HUES6 (cell line): ENCODE data around the gene SLC39A9.

Source experiments
- H3K27ac ChIP-seq: 2 replicates; pipeline ENCODE4 v1.7.0; 2013; ENCODE audit warnings: low read depth, mild to moderate bottlenecking, low read length, inconsistent platforms
- H3K27me3 ChIP-seq: 2 replicates; pipeline ENCODE4 v1.6.1; 2013; ENCODE audit warnings: low read length; ENCODE audit not compliant: control insufficient read depth, insufficient read depth
- H3K36me3 ChIP-seq: 2 replicates; pipeline ENCODE4 v1.6.1; 2013; ENCODE audit warnings: low read length; ENCODE audit not compliant: control insufficient read depth, insufficient read depth
- H3K4me1 ChIP-seq: 2 replicates; pipeline ENCODE4 v1.6.1; 2013; ENCODE audit warnings: low read length; ENCODE audit not compliant: control insufficient read depth, insufficient read depth
- H3K4me3 ChIP-seq: 2 replicates; pipeline ENCODE4 v1.5.1; 2013; ENCODE audit warnings: low read depth, low read length
- H3K9ac ChIP-seq: one replicate; pipeline ENCODE4 v1.6.1; 2013; ENCODE audit warnings: mild to moderate bottlenecking, low read length
- H3K9me3 ChIP-seq: 2 replicates; pipeline ENCODE4 v1.6.1; 2013; ENCODE audit warnings: low read depth, low read length; ENCODE audit not compliant: control insufficient read depth, insufficient read depth

Gene SLC39A9

DNA sequence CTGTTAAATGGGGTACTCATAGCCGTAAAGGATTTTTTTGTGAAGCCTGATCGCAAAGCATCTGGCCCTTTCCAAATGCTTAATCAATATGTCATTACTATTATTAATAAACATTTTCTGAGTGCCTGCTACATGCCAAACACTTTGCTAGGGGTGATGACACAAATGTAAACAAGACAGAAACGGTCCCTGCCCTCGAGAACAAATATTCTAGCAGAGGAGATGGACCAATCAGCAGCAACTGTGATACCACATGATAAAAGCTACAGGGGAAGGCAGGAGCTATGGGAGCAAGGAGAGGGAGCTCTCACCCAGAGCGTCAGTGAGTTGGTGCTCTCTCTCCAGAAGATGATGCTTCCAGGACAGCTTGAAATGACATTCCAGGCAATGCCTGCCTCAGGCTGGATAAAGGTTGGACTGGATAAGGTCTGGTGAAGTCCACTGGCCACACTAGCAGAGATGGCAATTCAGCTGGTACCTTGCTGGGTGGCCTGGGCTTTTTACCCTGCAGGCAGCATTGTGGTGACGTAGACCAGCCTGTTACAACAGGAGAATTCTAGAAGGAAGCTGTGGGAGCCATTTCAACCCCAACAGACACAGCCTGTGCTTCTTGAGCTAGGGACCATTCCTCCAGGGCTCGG lies 41.5 kb upstream of the SLC39A9 start:
- H3K36me3 ChIP-seq: no peaks in the 10 kb centered on the region
- no peak overlapping the region for H3K27ac ChIP-seq
- H3K4me3 ChIP-seq: no peak overlapping the region
- H3K9me3 ChIP-seq: no peaks in the 10 kb centered on the region
- no peak overlapping the region for H3K9ac ChIP-seq
- H3K27me3 ChIP-seq: no peaks in the 10 kb centered on the region
- no peaks in the 10 kb centered on the region for H3K4me1 ChIP-seq

- Histone ChIP-seq H3K27ac (no peak overlapping the region), H3K27me3 (no peaks in the 10 kb centered on the region), H3K9ac (no peak overlapping the region), H3K9me3 (no peaks in the 10 kb centered on the region), H3K36me3 (no peaks in the 10 kb centered on the region), H3K4me3 (no peak overlapping the region), H3K4me1 (no peaks in the 10 kb centered on the region)
Observed at GRCh38 chr14:69357544-69358200, 40.8 kb upstream of the SLC39A9 start.

- H3K9ac ChIP-seq: no peak overlapping the region
- no peak overlapping the region for H3K4me3 ChIP-seq
- H3K27me3 ChIP-seq: no peaks in the 10 kb centered on the region
- no peaks in the 10 kb centered on the region for H3K9me3 ChIP-seq
- H3K4me1 ChIP-seq: no peaks in the 10 kb centered on the region
- no peaks in the 10 kb centered on the region for H3K36me3 ChIP-seq
- H3K27ac ChIP-seq: no peak overlapping the region
Observed at GRCh38 chr14:69358233-69358963, 40.1 kb upstream of the SLC39A9 start.

DNA sequence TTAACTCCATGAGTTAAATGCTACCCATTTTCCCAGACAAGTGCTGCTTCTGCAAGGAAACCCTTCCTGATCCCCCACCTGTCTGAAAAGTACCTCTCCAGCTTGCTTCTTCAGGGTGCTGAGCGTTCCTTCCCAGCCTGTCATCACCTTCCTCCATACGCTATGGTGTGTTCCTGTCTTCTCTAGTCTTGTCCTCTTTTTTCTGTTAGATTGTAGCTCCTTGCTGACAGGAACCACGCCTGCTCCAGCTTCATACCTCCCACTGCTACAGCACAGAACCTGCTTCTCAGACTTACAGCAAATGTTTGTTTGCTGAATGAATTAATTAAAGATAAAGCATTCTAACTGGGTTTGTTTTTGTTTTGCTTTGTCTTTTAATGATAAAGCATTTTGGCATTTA lies 39.5 kb upstream of the SLC39A9 start:
- Histone ChIP-seq H3K4me1 (no peaks in the 10 kb centered on the region), H3K9ac (no peak overlapping the region), H3K4me3 (no peak overlapping the region), H3K9me3 (no peaks in the 10 kb centered on the region), H3K27ac (no peak overlapping the region), H3K36me3 (no peaks in the 10 kb centered on the region), H3K27me3 (no peaks in the 10 kb centered on the region)

DNA sequence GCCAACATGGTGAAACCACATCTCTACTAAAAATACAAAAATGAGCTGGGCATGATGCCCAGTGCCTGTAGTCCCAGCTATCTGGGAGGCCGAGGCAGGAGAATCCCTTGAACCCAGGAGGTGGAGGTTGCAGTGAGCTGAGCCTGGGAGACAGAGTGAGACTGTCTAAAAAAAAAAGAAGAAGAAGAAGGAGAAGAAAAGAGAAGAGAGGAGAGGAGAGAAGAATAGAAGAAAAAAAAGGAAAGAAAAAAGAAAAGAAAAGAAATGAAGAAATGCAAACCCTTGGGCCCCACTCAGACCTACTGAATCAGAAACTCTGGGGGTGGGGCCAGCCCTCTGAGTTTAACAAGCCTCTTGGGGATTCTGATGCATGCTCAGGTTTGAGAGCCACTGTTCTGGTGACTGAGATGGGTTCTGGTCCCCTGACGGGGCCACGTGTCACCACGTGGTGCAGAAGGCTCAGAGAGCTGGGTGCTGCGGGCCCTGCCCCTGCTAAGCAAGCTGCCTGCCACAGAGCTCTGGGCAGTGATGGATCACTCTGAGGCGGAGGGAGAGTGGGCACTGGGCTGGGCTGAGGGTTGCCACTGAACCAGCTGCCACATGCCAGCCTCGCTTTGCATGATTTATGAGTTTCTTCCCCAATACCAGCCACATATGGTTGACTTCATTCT lies 37.9 kb upstream of the SLC39A9 start:
- Histone ChIP-seq H3K27me3 (no peaks in the 10 kb centered on the region), H3K4me1 (no peaks in the 10 kb centered on the region), H3K9ac (no peak overlapping the region), H3K4me3 (no peak overlapping the region), H3K27ac (no peak overlapping the region), H3K36me3 (no peaks in the 10 kb centered on the region), H3K9me3 (no peaks in the 10 kb centered on the region)

DNA sequence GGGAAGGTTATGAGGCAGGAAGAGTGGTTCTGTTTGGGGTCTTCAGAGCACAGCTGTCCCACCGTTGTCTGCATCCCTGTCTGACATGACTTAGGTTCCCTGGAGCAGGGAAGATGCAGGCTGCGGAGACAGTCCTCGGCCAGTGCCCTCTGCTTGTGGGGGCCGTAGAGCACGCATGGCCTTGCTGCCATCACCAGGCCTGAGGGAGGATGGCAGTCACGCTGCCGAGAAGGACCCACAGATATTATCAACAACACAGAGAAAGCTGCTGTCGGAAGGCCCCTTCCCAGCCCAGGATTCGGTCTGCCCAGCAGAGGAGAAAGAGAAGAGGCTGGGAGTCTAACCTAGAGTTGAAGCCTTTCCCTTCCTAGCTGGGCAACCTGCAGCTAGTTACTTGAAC lies 35.4 kb upstream of the SLC39A9 start:
- H3K9ac ChIP-seq: no peak overlapping the region
- no peaks in the 10 kb centered on the region for H3K36me3 ChIP-seq
- H3K27ac ChIP-seq: no peak overlapping the region
- H3K27me3 ChIP-seq: no peaks in the 10 kb centered on the region
- H3K4me3 ChIP-seq: no peak overlapping the region
- H3K4me1 ChIP-seq: no peaks in the 10 kb centered on the region
- H3K9me3 ChIP-seq: no peaks in the 10 kb centered on the region

GRCh38 chr14:69363964-69364363 lies 34.5 kb upstream of the SLC39A9 start:
- no peaks in the 10 kb centered on the region for H3K4me1 ChIP-seq
- no peak overlapping the region for H3K9ac ChIP-seq
- H3K27me3 ChIP-seq: no peaks in the 10 kb centered on the region
- no peak overlapping the region for H3K4me3 ChIP-seq
- no peaks in the 10 kb centered on the region for H3K9me3 ChIP-seq
- no peak overlapping the region for H3K27ac ChIP-seq
- no peaks in the 10 kb centered on the region for H3K36me3 ChIP-seq

GRCh38 chr14:69364378-69364777 lies 34.1 kb upstream of the SLC39A9 start:
- Histone ChIP-seq H3K27ac (no peak overlapping the region), H3K27me3 (no peaks in the 10 kb centered on the region), H3K9ac (no peak overlapping the region), H3K36me3 (no peaks in the 10 kb centered on the region), H3K4me1 (no peaks in the 10 kb centered on the region), H3K4me3 (no peak overlapping the region), H3K9me3 (no peaks in the 10 kb centered on the region)

DNA sequence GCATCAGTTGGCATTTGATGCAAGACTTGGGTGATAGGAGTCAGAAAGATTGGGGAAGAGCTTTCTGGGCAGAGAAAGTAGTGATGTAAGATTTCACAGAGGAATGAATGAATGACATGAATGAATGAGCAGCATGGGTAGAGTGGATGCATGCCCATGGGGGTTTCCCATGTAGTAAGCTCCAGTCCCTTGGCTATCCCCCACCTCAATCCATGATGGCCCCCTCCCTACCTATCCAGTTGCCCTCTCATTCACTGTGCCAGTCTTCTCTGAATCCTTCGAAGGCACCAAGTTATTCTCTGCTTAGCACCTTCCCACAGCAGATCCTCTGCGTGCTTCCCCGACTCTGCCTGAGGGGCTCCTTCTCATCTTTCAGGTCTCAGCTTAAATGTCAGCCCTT lies 32.4 kb upstream of the SLC39A9 start:
- H3K4me1 ChIP-seq: no peaks in the 10 kb centered on the region

GRCh38 chr14:69366761-69367160 lies 31.7 kb upstream of the SLC39A9 start:
- H3K4me1 ChIP-seq: no peaks in the 10 kb centered on the region
- no peak overlapping the region for H3K4me3 ChIP-seq
- H3K36me3 ChIP-seq: no peaks in the 10 kb centered on the region
- no peak overlapping the region for H3K27ac ChIP-seq
- no peak overlapping the region for H3K9ac ChIP-seq
- no peaks in the 10 kb centered on the region for H3K9me3 ChIP-seq
- no peaks in the 10 kb centered on the region for H3K27me3 ChIP-seq

More for the DNA sequence above, 32.4 kb upstream of the SLC39A9 start:
- no peaks in the 10 kb centered on the region for H3K9me3 ChIP-seq
- H3K27me3 ChIP-seq: no peaks in the 10 kb centered on the region
- H3K4me3 ChIP-seq: no peak overlapping the region
- H3K36me3 ChIP-seq: no peaks in the 10 kb centered on the region
- no peak overlapping the region for H3K9ac ChIP-seq
- no peak overlapping the region for H3K27ac ChIP-seq

DNA sequence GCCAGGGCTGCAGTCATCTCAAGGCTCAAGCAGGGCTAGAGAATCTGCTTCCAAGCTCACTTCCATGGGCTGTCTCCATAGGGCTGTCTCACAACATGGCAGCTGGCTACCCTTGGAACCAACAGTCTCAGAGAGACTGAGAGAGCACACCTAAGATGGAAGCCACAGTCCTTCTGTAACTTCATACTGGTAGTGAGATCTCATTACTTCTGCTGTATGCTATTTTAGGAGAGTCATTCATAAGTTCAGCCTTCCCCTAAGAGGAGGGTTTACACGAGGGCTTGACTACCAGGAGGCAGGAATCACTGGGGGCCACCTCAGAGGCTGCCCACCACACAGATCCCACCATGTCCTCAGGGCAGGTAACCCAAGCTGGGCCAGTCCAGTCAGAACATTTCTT lies 30.1 kb upstream of the SLC39A9 start:
- H3K4me1 ChIP-seq: no peaks in the 10 kb centered on the region
- H3K36me3 ChIP-seq: peaks cover 8% of the 10 kb centered on the region
- no peak overlapping the region for H3K9ac ChIP-seq
- H3K27me3 ChIP-seq: no peaks in the 10 kb centered on the region
- H3K27ac ChIP-seq: no peak overlapping the region
- no peak overlapping the region for H3K4me3 ChIP-seq
- H3K9me3 ChIP-seq: no peaks in the 10 kb centered on the region
